Astrocyte (in vitro differentiated cells and primary cell): Measurements from ENCODE around the gene HAPSTR1. TPM values are rescaled to one million over a fixed set of nuclear protein-coding genes. Genes with fewer than 3 reads are reported as not detected.

Source experiments
- DNase-seq: peaks from one replicate; pipeline ENCODE4 v3.0.0-alpha.2; 2010; ENCODE audit warnings: low read depth
- FAIRE-seq: peaks from 2 replicates; lab custom pipeline; 2011; peaks lifted over from hg19 to GRCh38; lab: Jason Lieb, UNC
- H2AFZ ChIP-seq: 2 replicates; pipeline ENCODE4 v1.6.0; 2012; ENCODE audit warnings: low read depth, low read length, inconsistent platforms
- H3K27ac ChIP-seq: 2 replicates; pipeline ENCODE4 v1.5.1; 2011; ENCODE audit warnings: low read depth, low read length, inconsistent platforms
- H3K27me3 ChIP-seq: 2 replicates; pipeline ENCODE4 v1.6.0; 2011; ENCODE audit warnings: low read length, inconsistent platforms; ENCODE audit not compliant: insufficient read depth
- H3K36me3 ChIP-seq: 2 replicates; pipeline ENCODE4 v1.5.1; 2011; ENCODE audit warnings: low read length, inconsistent platforms; ENCODE audit not compliant: insufficient read depth
- H3K4me1 ChIP-seq: 2 replicates; pipeline ENCODE4 v1.5.1; 2011; ENCODE audit warnings: low read length, inconsistent platforms; ENCODE audit not compliant: insufficient read depth
- H3K4me2 ChIP-seq: 2 replicates; pipeline ENCODE4 v1.6.0; 2012; ENCODE audit warnings: low read length, inconsistent platforms
- H3K4me3 ChIP-seq: 2 replicates; pipeline ENCODE4 v1.5.1; 2011; ENCODE audit warnings: low read depth, mild to moderate bottlenecking, low read length, inconsistent platforms; ENCODE audit not compliant: insufficient read depth
- H3K79me2 ChIP-seq: 2 replicates; pipeline ENCODE4 v1.6.0; 2012; ENCODE audit warnings: mild to moderate bottlenecking, low read length, inconsistent platforms; ENCODE audit not compliant: insufficient read depth
- H3K9ac ChIP-seq: 2 replicates; pipeline ENCODE4 v1.6.0; 2012; ENCODE audit warnings: mild to moderate bottlenecking, low read length, inconsistent platforms
- H3K9me3 ChIP-seq: 2 replicates; pipeline ENCODE4 v1.5.1; 2012; ENCODE audit warnings: low read depth, mild to moderate bottlenecking, low read length, inconsistent platforms; ENCODE audit not compliant: insufficient read depth
- H4K20me1 ChIP-seq: 2 replicates; pipeline ENCODE4 v1.6.0; 2012; ENCODE audit warnings: low read length, inconsistent platforms; ENCODE audit not compliant: insufficient read depth
- H3K27ac Mint-ChIP-seq: one replicate; pipeline ENCODE4 v1.8.0; 2021; ENCODE audit warnings: mild to moderate bottlenecking, mixed read lengths; ENCODE audit not compliant: unreplicated experiment
- H3K27me3 Mint-ChIP-seq: one replicate; pipeline ENCODE4 v1.8.0; 2021; ENCODE audit warnings: low read depth, mixed read lengths; ENCODE audit not compliant: unreplicated experiment
- H3K36me3 Mint-ChIP-seq: one replicate; pipeline ENCODE4 v1.8.0; 2021; ENCODE audit warnings: low read depth, mixed read lengths; ENCODE audit not compliant: unreplicated experiment
- H3K4me1 Mint-ChIP-seq: one replicate; pipeline ENCODE4 v1.8.0; 2021; ENCODE audit warnings: low read depth, mixed read lengths; ENCODE audit not compliant: unreplicated experiment
- H3K4me3 Mint-ChIP-seq: one replicate; pipeline ENCODE4 v1.8.0; 2021; ENCODE audit warnings: mild to moderate bottlenecking, moderate library complexity, mixed read lengths; ENCODE audit not compliant: unreplicated experiment
- H3K9me3 Mint-ChIP-seq: one replicate; pipeline ENCODE4 v1.8.0; 2021; ENCODE audit warnings: mild to moderate bottlenecking, mixed read lengths; ENCODE audit not compliant: unreplicated experiment
- EZH2 ChIP-seq: IDR thresholded peaks from 2 replicates; pipeline ENCODE4 v1.6.1; 2012; ENCODE audit warnings: mild to moderate bottlenecking, low read length, inconsistent platforms; ENCODE audit not compliant: insufficient read depth
- total RNA-seq: library from RNA; stranded (reverse); gene quantifications from 2 replicates; pipeline ENCODE4 v1.2.1, GENCODE V29; 2021
- TF ChIP-seq, protein P1 (sequence below): IDR thresholded peaks from 2 replicates; pipeline ENCODE4 v1.5.1; 2011; ENCODE audit warnings: low read depth, mild to moderate bottlenecking, inconsistent platforms, low read length, moderate library complexity; ENCODE audit not compliant: insufficient read depth

HAPSTR1 gene
- total RNA-seq, 1 donor from 2014 or later = 99.5 TPM

DNA sequence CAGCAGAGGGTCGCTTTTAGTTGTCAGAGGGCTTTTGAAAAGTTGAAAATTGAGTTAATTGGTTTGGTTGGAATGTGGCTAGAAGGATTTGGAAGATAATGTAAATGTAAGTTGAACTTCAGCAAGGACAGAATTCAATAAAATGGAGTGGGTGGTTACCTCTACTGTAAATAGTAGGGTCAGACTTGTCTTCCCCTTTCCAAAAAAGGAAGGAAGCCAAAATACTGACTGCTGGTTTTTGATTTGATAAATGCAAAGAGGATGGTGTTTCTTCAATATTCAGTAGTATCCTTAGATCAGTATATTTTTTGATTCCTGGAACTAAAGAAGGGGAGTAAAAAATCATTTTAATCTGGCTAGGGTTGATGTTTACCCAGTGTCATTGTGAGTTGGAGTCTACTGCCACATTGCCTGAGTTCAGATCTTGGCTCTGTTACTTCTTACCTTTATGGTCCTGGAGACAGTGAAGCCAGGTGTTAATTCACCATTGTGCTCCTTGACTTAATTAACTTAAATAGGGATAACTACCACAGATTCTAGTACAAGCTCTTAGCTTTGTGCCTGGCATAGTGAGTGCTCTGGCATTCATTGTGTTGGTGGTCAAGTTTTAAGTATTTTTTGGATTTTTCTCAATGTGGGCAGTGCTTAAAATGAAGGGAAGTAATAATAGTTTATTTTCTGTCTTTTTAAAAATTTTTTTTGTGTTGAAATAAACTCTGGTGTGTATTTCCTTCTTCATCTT, 4.4 kb downstream of the HAPSTR1 start:
- Mint-ChIP-seq H3K9me3 (no peaks in the 10 kb centered on the region), H3K4me3 (peak overlapping the region; percentile 99), H3K4me1 (peaks cover 43% of the 10 kb centered on the region), H3K27ac (no peak overlapping the region), H3K36me3 (peaks cover 24% of the 10 kb centered on the region), H3K27me3 (no peaks in the 10 kb centered on the region)
- H3K79me2 ChIP-seq = peaks cover 93% of the 10 kb centered on the region
- peaks cover 28% of the 10 kb centered on the region for H3K36me3 ChIP-seq
- H3K4me1 ChIP-seq = peaks cover 37% of the 10 kb centered on the region
- TF ChIP-seq, protein P1, sequence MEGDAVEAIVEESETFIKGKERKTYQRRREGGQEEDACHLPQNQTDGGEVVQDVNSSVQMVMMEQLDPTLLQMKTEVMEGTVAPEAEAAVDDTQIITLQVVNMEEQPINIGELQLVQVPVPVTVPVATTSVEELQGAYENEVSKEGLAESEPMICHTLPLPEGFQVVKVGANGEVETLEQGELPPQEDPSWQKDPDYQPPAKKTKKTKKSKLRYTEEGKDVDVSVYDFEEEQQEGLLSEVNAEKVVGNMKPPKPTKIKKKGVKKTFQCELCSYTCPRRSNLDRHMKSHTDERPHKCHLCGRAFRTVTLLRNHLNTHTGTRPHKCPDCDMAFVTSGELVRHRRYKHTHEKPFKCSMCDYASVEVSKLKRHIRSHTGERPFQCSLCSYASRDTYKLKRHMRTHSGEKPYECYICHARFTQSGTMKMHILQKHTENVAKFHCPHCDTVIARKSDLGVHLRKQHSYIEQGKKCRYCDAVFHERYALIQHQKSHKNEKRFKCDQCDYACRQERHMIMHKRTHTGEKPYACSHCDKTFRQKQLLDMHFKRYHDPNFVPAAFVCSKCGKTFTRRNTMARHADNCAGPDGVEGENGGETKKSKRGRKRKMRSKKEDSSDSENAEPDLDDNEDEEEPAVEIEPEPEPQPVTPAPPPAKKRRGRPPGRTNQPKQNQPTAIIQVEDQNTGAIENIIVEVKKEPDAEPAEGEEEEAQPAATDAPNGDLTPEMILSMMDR = no peak
- no peak for TF ChIP-seq EZH2
- no peak for FAIRE-seq
- H3K4me2 ChIP-seq = peak overlapping the region; percentile 94
- H4K20me1 ChIP-seq = peaks cover 84% of the 10 kb centered on the region
- H3K27me3 ChIP-seq = no peaks in the 10 kb centered on the region
- no peak overlapping the region for H2AFZ ChIP-seq
- H3K4me3 ChIP-seq = peak overlapping the region; percentile 80
- peak overlapping the region; percentile 35 for H3K9ac ChIP-seq
- no peaks in the 10 kb centered on the region for H3K9me3 ChIP-seq
- no peak for DNase-seq
- no peak overlapping the region for H3K27ac ChIP-seq

DNA sequence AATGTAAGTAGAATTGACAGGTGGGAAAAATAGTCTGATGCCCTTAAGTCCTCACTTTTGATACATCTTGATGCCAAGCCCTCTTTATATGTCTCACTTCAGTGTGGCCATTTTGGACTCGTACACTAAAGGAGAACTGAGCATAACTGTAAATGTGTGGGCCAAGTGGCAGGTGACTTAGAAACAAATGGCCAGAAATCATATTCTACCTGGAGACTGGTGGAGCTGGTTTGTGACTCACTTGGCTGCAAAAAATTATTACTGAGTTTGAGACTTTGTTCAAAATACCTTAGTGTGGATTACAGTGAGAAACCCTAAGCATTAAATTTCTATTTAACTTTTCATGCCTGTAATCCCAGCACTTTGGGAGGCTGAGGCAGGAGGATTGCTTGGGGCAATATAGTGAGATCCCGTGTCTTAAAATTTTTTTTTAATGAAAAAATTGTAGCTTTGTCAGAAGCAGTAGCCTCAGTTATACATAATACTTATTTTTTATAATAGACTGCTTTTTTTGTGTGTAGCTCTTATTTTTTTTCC, 5.0 kb downstream of the HAPSTR1 start:
- Histone ChIP-seq H3K4me2 (peak overlapping the region; percentile 94), H3K4me1 (peaks cover 39% of the 10 kb centered on the region), H3K4me3 (no peak overlapping the region), H3K27me3 (no peaks in the 10 kb centered on the region), H4K20me1 (peaks cover 90% of the 10 kb centered on the region), H3K9me3 (no peaks in the 10 kb centered on the region), H3K27ac (no peak overlapping the region), H3K36me3 (peaks cover 35% of the 10 kb centered on the region), H3K79me2 (peaks cover 100% of the 10 kb centered on the region), H3K9ac (no peak overlapping the region), H2AFZ (no peak overlapping the region)
- DNase-seq = no peak
- TF ChIP-seq, protein P1 = no peak
- no peak for TF ChIP-seq EZH2
- no peak overlapping the region for H3K27ac Mint-ChIP-seq
- H3K27me3 Mint-ChIP-seq = no peaks in the 10 kb centered on the region
- H3K4me1 Mint-ChIP-seq = peaks cover 48% of the 10 kb centered on the region
- H3K36me3 Mint-ChIP-seq = peaks cover 25% of the 10 kb centered on the region
- no peaks in the 10 kb centered on the region for H3K9me3 Mint-ChIP-seq
- peak overlapping the region; percentile 99 for H3K4me3 Mint-ChIP-seq
- FAIRE-seq = no peak
